ENCODE results near the gene E4F1.

E4F1 gene

DNA sequence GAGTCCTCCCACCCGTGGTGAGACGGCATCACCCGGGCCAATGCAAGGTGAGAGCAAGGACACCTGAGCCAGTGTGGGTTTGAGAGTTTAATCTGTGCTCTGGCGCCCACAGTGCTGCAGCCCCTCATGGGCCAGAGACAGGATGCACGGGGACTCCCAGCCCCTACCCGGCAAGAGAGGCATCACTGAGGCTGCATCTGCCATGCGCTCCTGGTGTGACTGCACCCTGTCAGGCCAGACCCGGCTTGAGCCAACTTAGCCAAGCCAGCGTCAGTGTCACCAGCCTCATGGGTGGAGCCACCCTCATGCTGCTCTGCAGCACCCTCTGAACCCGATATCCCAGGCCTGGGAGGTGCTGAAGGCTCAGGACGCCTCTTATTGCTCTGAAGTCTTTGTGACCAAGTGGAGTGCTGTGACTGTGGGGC, 11.5 kb upstream of the E4F1 start:
- ATAC-seq, result no peak
- TF ChIP-seq ZFP3 (CRISPR knock-in tag; IDR thresholded peaks at IDR 0.05), result no peak
- TF ChIP-seq, protein P1, sequence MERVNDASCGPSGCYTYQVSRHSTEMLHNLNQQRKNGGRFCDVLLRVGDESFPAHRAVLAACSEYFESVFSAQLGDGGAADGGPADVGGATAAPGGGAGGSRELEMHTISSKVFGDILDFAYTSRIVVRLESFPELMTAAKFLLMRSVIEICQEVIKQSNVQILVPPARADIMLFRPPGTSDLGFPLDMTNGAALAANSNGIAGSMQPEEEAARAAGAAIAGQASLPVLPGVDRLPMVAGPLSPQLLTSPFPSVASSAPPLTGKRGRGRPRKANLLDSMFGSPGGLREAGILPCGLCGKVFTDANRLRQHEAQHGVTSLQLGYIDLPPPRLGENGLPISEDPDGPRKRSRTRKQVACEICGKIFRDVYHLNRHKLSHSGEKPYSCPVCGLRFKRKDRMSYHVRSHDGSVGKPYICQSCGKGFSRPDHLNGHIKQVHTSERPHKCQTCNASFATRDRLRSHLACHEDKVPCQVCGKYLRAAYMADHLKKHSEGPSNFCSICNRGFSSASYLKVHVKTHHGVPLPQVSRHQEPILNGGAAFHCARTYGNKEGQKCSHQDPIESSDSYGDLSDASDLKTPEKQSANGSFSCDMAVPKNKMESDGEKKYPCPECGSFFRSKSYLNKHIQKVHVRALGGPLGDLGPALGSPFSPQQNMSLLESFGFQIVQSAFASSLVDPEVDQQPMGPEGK (CRISPR knock-in tag; IDR thresholded peaks at IDR 0.05; ENCODE audit: borderline replicate concordance), result no peak
- no peak for TF ChIP-seq TCF4 (CRISPR knock-in tag; IDR thresholded peaks at IDR 0.05; ENCODE audit: borderline replicate concordance)
- no peak for TF ChIP-seq RARB (CRISPR knock-in tag; IDR thresholded peaks at IDR 0.05)
- TF ChIP-seq ISL1 (CRISPR knock-in tag; IDR thresholded peaks at IDR 0.05), result no peak
- TF ChIP-seq ARNTL (CRISPR knock-in tag; IDR thresholded peaks at IDR 0.05; ENCODE audit: borderline replicate concordance, low read depth), result no peak
- TF ChIP-seq ZFP30 (CRISPR knock-in tag; IDR thresholded peaks at IDR 0.05), result no peak
- TF ChIP-seq PPARA (CRISPR knock-in tag; IDR thresholded peaks at IDR 0.05; ENCODE audit: borderline replicate concordance), result no peak
- no peak for TF ChIP-seq TSHZ2 (CRISPR knock-in tag; IDR thresholded peaks at IDR 0.05)
- no peak for TF ChIP-seq CSRNP3 (CRISPR knock-in tag; IDR thresholded peaks at IDR 0.05)
- TF ChIP-seq TOX (CRISPR knock-in tag; IDR thresholded peaks at IDR 0.05; ENCODE audit: borderline replicate concordance), result no peak
- no peak for TF ChIP-seq CSDC2 (CRISPR knock-in tag; IDR thresholded peaks at IDR 0.05)
- TF ChIP-seq, protein P2, sequence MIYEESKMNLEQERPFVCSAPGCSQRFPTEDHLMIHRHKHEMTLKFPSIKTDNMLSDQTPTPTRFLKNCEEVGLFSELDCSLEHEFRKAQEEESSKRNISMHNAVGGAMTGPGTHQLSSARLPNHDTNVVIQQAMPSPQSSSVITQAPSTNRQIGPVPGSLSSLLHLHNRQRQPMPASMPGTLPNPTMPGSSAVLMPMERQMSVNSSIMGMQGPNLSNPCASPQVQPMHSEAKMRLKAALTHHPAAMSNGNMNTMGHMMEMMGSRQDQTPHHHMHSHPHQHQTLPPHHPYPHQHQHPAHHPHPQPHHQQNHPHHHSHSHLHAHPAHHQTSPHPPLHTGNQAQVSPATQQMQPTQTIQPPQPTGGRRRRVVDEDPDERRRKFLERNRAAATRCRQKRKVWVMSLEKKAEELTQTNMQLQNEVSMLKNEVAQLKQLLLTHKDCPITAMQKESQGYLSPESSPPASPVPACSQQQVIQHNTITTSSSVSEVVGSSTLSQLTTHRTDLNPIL (CRISPR knock-in tag; IDR thresholded peaks at IDR 0.05; ENCODE audit: low read depth), result no peak

DNA sequence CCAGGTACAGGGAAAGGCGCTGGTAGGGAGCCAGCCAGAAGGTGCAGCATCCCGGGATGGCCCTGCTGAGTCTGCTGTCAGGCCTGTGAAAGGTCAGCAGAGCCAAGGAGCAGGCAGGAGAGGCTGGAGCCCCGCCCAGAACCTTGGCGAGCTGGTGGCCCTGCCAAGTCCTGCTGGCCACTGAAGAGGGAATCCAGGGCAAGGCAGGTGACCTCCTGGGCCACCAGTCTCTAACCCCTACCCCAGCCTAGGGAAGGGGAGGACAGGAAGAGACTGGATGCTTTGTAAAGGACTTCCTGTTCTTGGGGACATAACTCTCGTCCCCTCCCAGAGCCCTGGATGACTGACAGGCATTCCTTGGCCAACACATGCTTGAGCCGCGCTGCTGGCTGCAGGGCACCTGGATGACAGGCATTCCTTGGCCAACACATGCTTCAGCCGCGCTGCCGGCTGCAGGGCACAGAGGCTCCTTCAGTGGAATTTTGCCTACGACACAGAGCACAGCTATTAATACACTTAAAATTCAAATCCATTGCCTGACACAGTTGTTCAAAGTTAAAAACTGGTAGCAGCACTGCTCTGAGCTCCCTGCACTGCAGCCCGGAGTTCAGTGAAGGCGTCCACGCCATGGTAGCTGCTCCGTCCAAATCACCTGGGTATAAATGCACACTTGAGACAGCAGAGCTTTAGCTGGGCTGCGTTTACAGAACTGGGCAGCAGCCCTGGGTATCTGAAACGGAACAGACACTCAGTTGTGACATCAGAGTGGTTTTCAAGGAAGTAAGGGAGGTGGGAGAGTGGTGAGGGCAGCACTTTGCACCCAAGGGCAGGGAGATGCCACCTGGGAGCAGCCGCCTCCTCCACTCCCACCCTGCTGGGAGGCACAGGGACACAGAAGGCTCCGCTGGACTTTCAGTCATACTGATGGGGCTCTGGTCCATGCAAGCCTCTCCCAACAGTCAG, 10.7 kb upstream of the E4F1 start:
- no peak for ATAC-seq
- TF ChIP-seq ESRRG (CRISPR knock-in tag; IDR thresholded peaks at IDR 0.05) (no peak), BACH2 (CRISPR knock-in tag; IDR thresholded peaks at IDR 0.05; ENCODE audit: borderline replicate concordance) (no peak), CSRNP3 (CRISPR knock-in tag; IDR thresholded peaks at IDR 0.05) (no peak), TSHZ2 (CRISPR knock-in tag; IDR thresholded peaks at IDR 0.05) (no peak), ZFP30 (CRISPR knock-in tag; IDR thresholded peaks at IDR 0.05) (no peak), ZFP3 (CRISPR knock-in tag; IDR thresholded peaks at IDR 0.05) (no peak), PPARA (CRISPR knock-in tag; IDR thresholded peaks at IDR 0.05; ENCODE audit: borderline replicate concordance) (no peak), ARNTL (CRISPR knock-in tag; IDR thresholded peaks at IDR 0.05; ENCODE audit: borderline replicate concordance, low read depth) (no peak), TCF4 (CRISPR knock-in tag; IDR thresholded peaks at IDR 0.05; ENCODE audit: borderline replicate concordance) (no peak), GLIS3 (CRISPR knock-in tag; IDR thresholded peaks at IDR 0.05) (no peak), ZC3H10 (CRISPR knock-in tag; IDR thresholded peaks at IDR 0.05) (no peak), RARB (CRISPR knock-in tag; IDR thresholded peaks at IDR 0.05) (no peak), ZNF8 (CRISPR knock-in tag; IDR thresholded peaks at IDR 0.05) (no peak)
- TF ChIP-seq, protein P2 (CRISPR knock-in tag; IDR thresholded peaks at IDR 0.05; ENCODE audit: low read depth), result no peak
- TF ChIP-seq, protein P1 (CRISPR knock-in tag; IDR thresholded peaks at IDR 0.05; ENCODE audit: borderline replicate concordance), result no peak
